T-helper 2 cell (primary cell): ENCODE data around the gene TBX15.

Experiments
- DNase-seq, 5 experiments: peaks; one replicate each; pipeline versions ENCODE4 v3.0.0 to v3.0.0-alpha.2; 2012 to 2022

The TBX15 gene

GRCh38 chr1:118984722-118985639, 3.2 kb downstream of the TBX15 start:
- DNase-seq, result no peak

- no peak for DNase-seq
Measured at GRCh38 chr1:118984086-118984721, 3.9 kb downstream of the TBX15 start.

- no peak for DNase-seq
Measured at GRCh38 chr1:118983558-118984041, 4.5 kb downstream of the TBX15 start.

GRCh38 chr1:118982821-118983557, 5.2 kb downstream of the TBX15 start:
- no peak for DNase-seq

GRCh38 chr1:118982266-118982665, 5.9 kb downstream of the TBX15 start:
- DNase-seq, result no peak

- no peak for DNase-seq
Measured at GRCh38 chr1:118981436-118981835, 6.7 kb downstream of the TBX15 start.

- DNase-seq, result no peak
Measured at GRCh38 chr1:118979754-118980575, 8.2 kb downstream of the TBX15 start.

- no peak for DNase-seq
Measured at GRCh38 chr1:118978914-118979701, 9.0 kb downstream of the TBX15 start.

GRCh38 chr1:118977600-118977999, 10.5 kb downstream of the TBX15 start:
- DNase-seq, result no peak

GRCh38 chr1:118974661-118975060, 13.5 kb downstream of the TBX15 start:
- DNase-seq, result no peak

- no peak for DNase-seq
Measured at GRCh38 chr1:118973531-118974137, 14.5 kb downstream of the TBX15 start.

- DNase-seq, result no peak
Measured at GRCh38 chr1:118973032-118973431, 15.1 kb downstream of the TBX15 start.

GRCh38 chr1:118970451-118970850, 17.7 kb downstream of the TBX15 start:
- no peak for DNase-seq

- DNase-seq, result no peak
Measured at GRCh38 chr1:118963456-118964430, 24.4 kb downstream of the TBX15 start.

GRCh38 chr1:118963138-118963455, 25.0 kb downstream of the TBX15 start:
- DNase-seq, result no peak

- no peak for DNase-seq
Measured at GRCh38 chr1:118961156-118961555, 27.0 kb downstream of the TBX15 start.

GRCh38 chr1:118960567-118961136, 27.5 kb downstream of the TBX15 start:
- no peak for DNase-seq

GRCh38 chr1:118960026-118960561, 28.0 kb downstream of the TBX15 start:
- DNase-seq, result no peak

GRCh38 chr1:118958937-118959631, 29.1 kb downstream of the TBX15 start:
- no peak for DNase-seq
